Measurements from ENCODE around the gene SAMD13. TPM values are rescaled to one million over a fixed set of nuclear protein-coding genes. Genes with fewer than 3 reads are reported as not detected.

Gene SAMD13
- polyA plus RNA-seq, 6 donors from 2014 or later = 0.53 to 0.70 (median 0.55) TPM; not detected in 3

DNA sequence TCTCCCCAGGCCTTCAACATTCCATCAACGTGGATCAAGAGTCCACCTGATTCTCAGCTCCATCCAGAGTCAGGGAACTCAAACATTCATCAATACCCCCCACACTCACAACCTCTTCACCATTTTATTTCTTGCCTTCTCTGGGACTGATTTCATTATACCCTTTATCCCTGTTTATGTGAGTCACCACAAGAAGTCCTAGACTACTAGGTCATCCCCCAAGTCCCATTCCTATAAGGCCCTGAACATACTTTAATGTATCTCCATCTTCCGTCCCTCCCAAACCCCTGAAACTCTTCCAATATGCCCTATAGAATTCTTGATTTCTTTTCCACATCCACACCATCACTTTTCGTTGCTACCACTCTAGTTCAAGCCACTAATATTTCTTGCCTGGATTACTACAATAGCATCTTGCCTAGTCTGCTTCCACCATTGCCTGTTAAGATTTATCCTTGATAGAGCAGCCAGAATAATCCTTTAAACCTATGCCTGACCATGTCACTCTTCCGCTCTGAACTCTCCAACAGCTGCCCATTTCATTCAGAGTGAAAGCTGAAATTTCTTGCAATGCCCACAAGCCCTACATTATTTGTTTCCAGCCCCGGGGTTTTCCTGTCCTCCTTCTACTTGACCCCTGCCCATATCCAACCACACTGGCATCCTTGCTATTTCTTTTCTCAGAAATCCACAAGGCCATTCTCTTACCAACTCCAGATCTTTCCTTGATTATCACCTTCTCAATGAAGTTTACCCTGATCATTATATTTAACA lies 9.4 kb upstream of the SAMD13 start:
- Mint-ChIP-seq H3K27me3 (peaks cover 6 to 10% (median 9%) of the 10 kb centered on the region in 3 donors), H3K4me1 (no peaks in the 10 kb centered on the region), H3K27ac (peak overlapping the region in 1 of 6 donors; percentile 5), H3K36me3 (peaks cover 10 to 20% of the 10 kb centered on the region in 2 donors), H3K4me3 (no peak overlapping the region), H3K9me3 (peaks cover 6 to 25% (median 23%) of the 10 kb centered on the region in 7 donors)
- DNase-seq = no peak
- no peak for ATAC-seq (ENCODE audit: low read depth in 2 of 2)

DNA sequence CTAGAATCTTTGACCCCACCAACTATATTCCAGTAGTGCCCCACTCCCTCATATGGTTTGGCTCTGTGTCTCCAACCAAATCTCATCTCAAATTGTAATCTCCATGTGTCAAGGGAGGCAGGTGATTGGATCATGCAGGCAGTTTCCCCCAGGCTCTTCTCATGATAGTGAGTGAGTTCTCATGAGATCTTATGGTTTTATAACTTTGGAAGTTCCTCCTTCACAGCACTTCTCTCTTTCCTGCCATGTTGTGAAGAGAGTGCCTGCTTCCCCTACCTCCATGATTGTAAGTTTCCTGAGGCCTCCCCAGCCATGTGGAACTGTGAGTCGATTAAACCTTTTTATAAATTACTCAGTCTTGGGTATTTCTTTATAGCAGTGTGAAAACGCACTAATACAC lies 7.7 kb upstream of the SAMD13 start:
- Mint-ChIP-seq H3K4me1 (peaks cover 6 to 10% (median 8%) of the 10 kb centered on the region in 3 donors), H3K27me3 (peaks cover 6 to 10% (median 9%) of the 10 kb centered on the region in 3 donors), H3K4me3 (no peak overlapping the region), H3K27ac (peak overlapping the region in 1 of 6 donors; percentile 30), H3K36me3 (peaks cover 7 to 19% of the 10 kb centered on the region in 2 donors), H3K9me3 (peaks cover 5 to 11% (median 10%) of the 10 kb centered on the region in 7 donors)
- DNase-seq (no peak), ATAC-seq (ENCODE audit: low read depth in 2 of 2) (no peak)

DNA sequence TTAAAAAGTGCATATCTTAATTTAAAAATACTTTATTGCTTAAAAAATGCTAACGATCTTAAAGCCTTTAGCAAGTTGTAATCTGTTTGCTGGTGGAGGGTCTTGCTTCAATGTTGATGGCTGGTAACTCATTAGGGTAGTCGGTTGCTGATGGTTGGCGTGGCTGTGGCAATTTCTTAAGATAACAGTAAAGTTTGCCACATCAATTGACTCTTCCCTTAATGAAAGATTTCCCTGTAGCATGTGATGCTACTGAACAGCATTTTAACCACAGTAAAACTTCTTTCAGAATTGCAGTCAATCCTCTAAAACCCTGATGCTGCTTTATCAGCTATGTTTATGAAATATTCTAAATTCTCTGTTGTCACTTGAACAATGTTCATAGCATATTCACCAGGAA lies 6.8 kb upstream of the SAMD13 start:
- no peak for DNase-seq
- ATAC-seq (ENCODE audit: low read depth in 2 of 2) = no peak
- Mint-ChIP-seq H3K4me3 (no peak overlapping the region), H3K27ac (no peak overlapping the region), H3K27me3 (peaks cover 5 to 10% (median 6%) of the 10 kb centered on the region in 3 donors), H3K36me3 (peaks cover 0 to 10% of the 10 kb centered on the region in 2 donors), H3K9me3 (peaks cover 0 to 3% (median 2%) of the 10 kb centered on the region in 7 donors), H3K4me1 (peaks cover 12 to 19% (median 13%) of the 10 kb centered on the region in 3 donors)

DNA sequence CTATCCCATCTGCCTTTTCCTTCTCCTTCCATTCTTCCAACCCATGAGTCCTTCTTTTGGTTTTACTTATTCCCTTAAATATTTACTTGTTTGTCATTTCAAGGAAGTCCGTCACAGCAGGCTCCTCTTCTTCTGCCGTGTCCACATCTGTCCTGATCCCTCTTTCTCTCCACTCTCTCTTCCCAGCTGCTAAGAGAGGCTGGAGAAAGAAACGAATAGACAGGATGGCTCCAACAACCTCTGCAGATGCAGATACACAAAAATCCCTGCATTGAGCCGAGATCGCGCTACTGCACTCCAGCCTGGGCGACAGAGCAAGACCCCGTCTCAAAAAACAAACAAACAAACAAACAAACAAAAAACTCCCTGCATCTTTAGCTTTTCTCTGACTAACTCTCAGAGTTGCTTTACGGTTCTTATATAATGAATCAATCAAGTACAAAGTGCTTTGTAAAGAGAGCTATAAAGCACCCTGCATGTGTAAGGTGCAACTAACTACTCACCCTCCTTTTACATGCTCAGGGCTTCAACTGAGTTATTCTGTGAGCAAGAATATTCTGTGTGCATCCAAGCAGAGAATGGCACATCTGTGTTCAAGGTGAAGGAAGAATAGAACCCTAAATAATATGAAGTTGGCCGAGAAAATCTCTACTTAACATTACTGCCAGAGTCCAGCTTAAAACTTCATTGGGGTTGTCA lies 3.8 kb upstream of the SAMD13 start:
- peaks cover 21 to 27% (median 21%) of the 10 kb centered on the region in 3 donors for H3K4me1 Mint-ChIP-seq
- peaks cover 0 to 8% of the 10 kb centered on the region in 2 donors for H3K36me3 Mint-ChIP-seq
- H3K27ac Mint-ChIP-seq = peak overlapping the region in 4 of 6 donors; percentile 40 to 82 (median 46)
- peak overlapping the region; percentile 86 to 94 (median 90) for H3K4me3 Mint-ChIP-seq
- H3K27me3 Mint-ChIP-seq = peaks cover 0 to 5% (median 0%) of the 10 kb centered on the region in 3 donors
- DNase-seq (no peak), ATAC-seq (ENCODE audit: low read depth in 2 of 2) (no peak)
- peaks cover 0 to 1% (median 0%) of the 10 kb centered on the region in 7 donors for H3K9me3 Mint-ChIP-seq

DNA sequence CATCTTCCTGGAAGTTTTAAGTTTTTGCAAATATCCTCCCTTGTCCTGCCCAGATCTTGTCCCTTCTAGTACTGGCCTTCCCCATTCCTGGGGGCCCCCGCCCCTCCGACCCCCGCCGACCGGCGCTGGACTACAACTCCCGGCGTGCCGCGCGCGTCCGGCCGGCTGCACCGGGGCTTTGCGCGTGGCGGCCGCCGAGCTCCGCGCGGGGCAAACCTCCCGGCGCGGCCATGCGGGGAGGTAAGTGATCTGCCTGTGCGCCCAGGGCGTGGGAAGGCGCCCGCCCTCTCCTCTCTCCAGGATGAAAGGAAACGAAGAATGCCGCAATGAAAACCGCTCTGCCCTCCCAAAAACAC lies 3.2 kb upstream of the SAMD13 start:
- Mint-ChIP-seq H3K27me3 (peaks cover 0 to 5% (median 0%) of the 10 kb centered on the region in 3 donors), H3K4me1 (peaks cover 25 to 31% (median 27%) of the 10 kb centered on the region in 3 donors), H3K4me3 (peak overlapping the region; percentile 86 to 95 (median 92)), H3K36me3 (peaks cover 0 to 8% of the 10 kb centered on the region in 2 donors), H3K27ac (peak overlapping the region in 4 of 6 donors; percentile 40 to 82 (median 46)), H3K9me3 (peaks cover 0 to 1% (median 0%) of the 10 kb centered on the region in 7 donors)
- peak; percentile 85 to 86 for ATAC-seq (ENCODE audit: low read depth in 2 of 2)
- peak; percentile 49 for DNase-seq

DNA sequence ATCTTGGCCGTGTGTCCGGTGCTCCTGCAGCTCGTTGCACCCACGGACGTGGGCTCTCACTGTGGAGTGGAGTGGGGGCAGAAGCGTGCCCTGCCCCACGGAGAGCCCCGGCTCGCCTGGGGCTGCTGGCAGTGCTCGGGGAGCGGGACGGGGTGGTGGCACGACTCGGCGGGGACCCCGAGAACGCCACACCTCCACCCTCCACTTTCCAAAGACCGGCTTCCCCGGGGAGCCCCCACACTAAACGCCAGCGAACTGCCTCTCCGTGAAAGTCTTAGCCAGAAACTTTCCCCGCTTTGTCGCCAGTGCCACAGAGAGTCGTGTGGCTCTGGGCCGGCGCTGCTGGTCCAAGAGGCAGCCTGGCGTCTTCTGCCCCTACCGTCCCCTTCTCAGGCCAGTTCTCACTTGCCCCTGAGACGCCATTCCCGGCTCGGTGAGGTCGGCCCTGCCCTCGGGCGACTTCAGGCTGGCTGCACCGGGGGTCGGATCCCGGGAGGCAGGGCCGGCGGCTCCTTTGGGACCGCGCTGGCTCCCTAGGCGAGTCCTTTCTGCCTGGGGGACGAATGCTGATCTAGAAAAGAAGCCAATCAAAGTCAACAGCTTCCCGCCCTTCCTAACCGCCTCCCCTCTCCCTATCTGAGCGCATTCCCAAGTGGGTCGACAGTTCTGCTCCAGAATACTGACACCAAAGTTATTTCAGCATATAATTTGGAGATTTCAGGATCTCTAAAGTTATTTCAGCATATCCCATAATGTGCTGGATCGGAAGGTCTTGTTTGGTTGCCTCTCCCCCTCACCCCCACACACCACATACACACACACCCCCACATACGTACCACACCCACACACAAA lies 2.6 kb upstream of the SAMD13 start:
- H3K9me3 Mint-ChIP-seq = peaks cover 0 to 1% (median 0%) of the 10 kb centered on the region in 7 donors
- H3K4me1 Mint-ChIP-seq = peaks cover 27 to 34% (median 31%) of the 10 kb centered on the region in 3 donors
- DNase-seq (peak; percentile 23), ATAC-seq (ENCODE audit: low read depth in 2 of 2) (peak; percentile 54 to 55)
- peaks cover 0 to 8% of the 10 kb centered on the region in 2 donors for H3K36me3 Mint-ChIP-seq
- peak overlapping the region in 4 of 6 donors; percentile 53 to 95 (median 70) for H3K27ac Mint-ChIP-seq
- peaks cover 0 to 5% (median 0%) of the 10 kb centered on the region in 3 donors for H3K27me3 Mint-ChIP-seq
- H3K4me3 Mint-ChIP-seq = peak overlapping the region; percentile 86 to 95 (median 92)

DNA sequence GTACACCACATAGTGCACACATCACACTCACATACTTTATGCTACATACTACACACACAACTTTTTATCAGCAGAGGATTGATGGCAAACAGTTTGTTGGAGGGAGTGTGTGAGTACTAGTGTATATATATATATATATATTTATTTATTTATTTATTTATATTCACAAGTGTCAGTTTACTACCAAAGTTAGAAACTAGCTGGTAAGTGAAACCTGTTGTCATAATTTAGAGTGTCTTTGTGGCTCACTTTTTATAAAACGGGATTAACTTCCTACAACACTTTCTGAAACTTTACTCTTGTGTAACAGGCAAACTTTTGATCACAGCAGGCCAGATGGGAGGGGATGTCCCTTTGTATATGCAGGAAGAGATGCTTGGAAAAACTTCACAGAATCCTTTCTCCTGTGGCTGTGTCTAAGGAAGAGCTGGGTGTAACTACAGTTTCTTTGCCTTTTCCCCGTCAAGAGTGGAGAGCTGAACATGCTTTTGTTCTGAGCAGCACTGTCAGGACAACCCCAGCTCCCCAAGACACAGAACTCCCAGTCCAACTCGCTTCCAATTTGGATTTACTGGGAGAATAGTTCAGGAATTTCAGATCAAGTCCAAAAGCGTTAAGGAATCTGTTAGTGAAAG lies 1.9 kb upstream of the SAMD13 start:
- H3K36me3 Mint-ChIP-seq = peaks cover 0 to under 1% of the 10 kb centered on the region in 2 donors
- peaks cover 27 to 34% (median 31%) of the 10 kb centered on the region in 3 donors for H3K4me1 Mint-ChIP-seq
- no peaks in the 10 kb centered on the region for H3K27me3 Mint-ChIP-seq
- no peak for DNase-seq
- H3K4me3 Mint-ChIP-seq = peak overlapping the region; percentile 86 to 95 (median 92)
- H3K27ac Mint-ChIP-seq = peak overlapping the region in 2 of 6 donors; percentile 68 to 82
- H3K9me3 Mint-ChIP-seq = peaks cover 0 to 1% (median 0%) of the 10 kb centered on the region in 7 donors
- no peak for ATAC-seq (ENCODE audit: low read depth in 2 of 2)

DNA sequence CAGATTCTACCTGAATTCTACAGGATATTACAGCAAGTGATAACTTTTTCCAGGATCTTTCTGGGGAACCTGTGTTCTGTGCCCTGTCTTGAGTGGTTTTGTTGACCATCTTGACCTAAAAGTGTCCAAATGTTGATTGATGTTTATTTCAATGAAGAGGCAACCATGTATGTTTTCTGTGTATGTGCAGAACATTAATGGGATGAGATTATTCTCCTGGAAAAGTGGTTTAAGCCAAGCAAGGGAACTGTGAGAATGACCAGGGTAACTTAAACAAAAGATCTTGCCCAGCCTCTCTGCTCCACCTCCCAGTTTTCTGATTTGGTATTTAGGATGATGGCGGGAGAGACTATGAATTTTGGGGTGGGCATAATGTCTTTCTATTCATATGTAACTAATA lies 1.0 kb upstream of the SAMD13 start:
- Mint-ChIP-seq H3K36me3 (no peaks in the 10 kb centered on the region), H3K4me3 (peak overlapping the region in 2 of 8 donors; percentile 37 to 86), H3K4me1 (peaks cover 27 to 34% (median 31%) of the 10 kb centered on the region in 3 donors), H3K27ac (no peak overlapping the region), H3K27me3 (no peaks in the 10 kb centered on the region), H3K9me3 (no peaks in the 10 kb centered on the region)
- DNase-seq (no peak), ATAC-seq (ENCODE audit: low read depth in 2 of 2) (no peak)

DNA sequence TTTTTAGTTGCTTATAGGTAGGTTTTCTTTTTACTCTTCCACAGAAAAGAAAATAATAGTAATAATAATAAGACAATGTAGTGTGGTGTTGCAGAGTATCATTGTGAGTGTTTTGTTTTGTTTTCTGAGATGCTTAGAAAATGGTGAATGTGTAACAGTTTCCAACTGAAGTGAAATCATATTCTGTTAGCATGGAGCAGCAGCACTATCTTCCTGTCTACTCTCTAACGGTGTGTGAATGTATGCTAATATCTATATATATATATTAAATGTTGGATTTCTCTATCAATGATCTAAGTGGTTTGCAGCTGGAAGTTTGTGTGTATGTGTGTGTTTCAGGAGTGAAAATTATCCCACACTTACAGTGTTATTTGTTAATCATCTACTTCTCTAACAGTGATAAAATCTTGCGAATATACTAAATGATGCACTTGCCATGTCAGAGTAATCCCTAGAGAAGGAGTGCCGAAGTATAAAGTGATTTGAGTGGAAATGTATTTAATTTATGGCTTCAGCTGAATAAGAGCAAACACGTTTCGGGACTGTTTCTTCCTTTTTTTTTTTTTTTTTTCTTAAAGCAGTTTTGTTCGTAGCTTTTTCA lies 377 bp downstream of the SAMD13 start:
- H3K36me3 Mint-ChIP-seq = no peaks in the 10 kb centered on the region
- ATAC-seq (ENCODE audit: low read depth in 2 of 2) = no peak
- peaks cover 27 to 34% (median 31%) of the 10 kb centered on the region in 3 donors for H3K4me1 Mint-ChIP-seq
- DNase-seq = no peak
- H3K27ac Mint-ChIP-seq = peak overlapping the region in 1 of 6 donors; percentile 12
- peaks cover 0 to 3% (median 1%) of the 10 kb centered on the region in 7 donors for H3K9me3 Mint-ChIP-seq
- H3K27me3 Mint-ChIP-seq = no peaks in the 10 kb centered on the region
- H3K4me3 Mint-ChIP-seq = peak overlapping the region; percentile 69 to 90 (median 83)

DNA sequence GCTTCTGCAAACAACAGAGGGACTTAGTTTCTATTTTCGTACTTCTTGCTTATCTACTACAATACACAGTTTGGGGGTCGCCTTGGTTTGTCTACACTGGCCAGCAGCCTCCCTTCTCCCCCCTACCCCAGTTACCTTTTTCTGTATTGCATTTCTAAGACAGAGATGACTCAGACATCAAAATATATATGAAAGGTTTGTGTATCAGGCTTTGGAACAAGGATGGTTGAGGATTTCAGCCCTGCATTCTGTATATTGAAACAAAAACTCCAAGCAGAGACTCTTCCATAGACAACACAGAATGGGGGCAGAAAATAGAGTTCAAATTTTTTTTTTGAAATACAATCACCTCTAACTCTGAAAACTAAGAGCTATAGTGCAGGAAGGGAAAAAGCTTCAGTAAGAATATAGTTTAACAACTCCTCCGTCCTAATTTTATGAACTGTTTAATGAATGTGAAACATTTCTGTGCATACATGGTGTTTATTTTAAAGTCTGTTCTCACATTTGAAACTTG lies 1.9 kb downstream of the SAMD13 start:
- Mint-ChIP-seq H3K27ac (peak overlapping the region; percentile 16 to 86 (median 44)), H3K4me3 (peak overlapping the region; percentile 69 to 90 (median 83)), H3K27me3 (no peaks in the 10 kb centered on the region), H3K36me3 (peaks cover 8 to 11% of the 10 kb centered on the region in 2 donors), H3K4me1 (peaks cover 23 to 26% (median 24%) of the 10 kb centered on the region in 3 donors), H3K9me3 (peaks cover 3 to 14% (median 10%) of the 10 kb centered on the region in 7 donors)
- ATAC-seq (ENCODE audit: low read depth in 2 of 2) (no peak), DNase-seq (no peak)

DNA sequence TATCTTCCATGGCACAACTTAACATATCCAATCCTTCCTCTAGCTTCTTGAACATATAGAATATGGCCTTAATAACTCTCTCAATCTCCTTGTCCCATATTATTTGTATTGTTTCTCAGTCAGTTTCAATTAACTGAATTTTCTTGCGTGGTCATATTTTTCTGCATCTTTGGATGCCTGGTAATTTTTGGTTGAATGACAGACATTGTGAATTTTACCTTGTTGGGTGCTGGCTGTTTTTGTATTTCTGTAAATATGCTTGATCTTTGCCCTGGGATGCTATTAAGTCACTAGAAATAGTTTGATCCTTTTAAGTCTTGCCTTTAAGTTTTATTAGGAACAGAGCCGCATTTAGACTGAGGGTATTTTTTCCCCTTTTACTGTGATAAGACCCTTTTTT lies 5.9 kb downstream of the SAMD13 start:
- peaks cover 8 to 11% of the 10 kb centered on the region in 2 donors for H3K36me3 Mint-ChIP-seq
- no peaks in the 10 kb centered on the region for H3K27me3 Mint-ChIP-seq
- ATAC-seq (ENCODE audit: low read depth in 2 of 2) = no peak
- H3K9me3 Mint-ChIP-seq = peaks cover 3 to 14% (median 10%) of the 10 kb centered on the region in 7 donors
- no peak overlapping the region for H3K4me3 Mint-ChIP-seq
- no peak for DNase-seq
- H3K27ac Mint-ChIP-seq = no peak overlapping the region
- H3K4me1 Mint-ChIP-seq = peaks cover 9 to 13% (median 10%) of the 10 kb centered on the region in 3 donors

DNA sequence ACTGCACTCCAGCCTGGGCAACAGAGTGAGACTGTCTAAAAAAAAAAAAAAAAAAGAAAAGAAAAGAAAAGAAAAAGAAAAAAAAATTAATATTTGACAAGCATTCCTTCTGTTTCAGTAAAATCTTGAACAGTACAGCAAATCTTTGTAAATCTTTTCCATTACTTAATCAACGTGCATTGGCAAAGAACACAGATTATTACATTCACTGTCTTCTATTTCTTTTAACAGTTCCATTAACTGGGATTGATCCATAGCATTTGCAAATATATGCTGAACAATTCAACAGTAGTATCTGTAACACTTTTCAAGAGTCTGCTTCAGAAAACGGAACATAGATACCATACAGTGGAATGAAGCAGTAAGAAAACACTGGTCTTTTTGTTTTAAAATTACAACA lies 9.8 kb downstream of the SAMD13 start:
- H3K9me3 Mint-ChIP-seq = peaks cover 4 to 16% (median 11%) of the 10 kb centered on the region in 7 donors
- H3K36me3 Mint-ChIP-seq = peaks cover 8 to 11% of the 10 kb centered on the region in 2 donors
- no peak overlapping the region for H3K4me3 Mint-ChIP-seq
- no peak overlapping the region for H3K27ac Mint-ChIP-seq
- no peaks in the 10 kb centered on the region for H3K4me1 Mint-ChIP-seq
- DNase-seq (no peak), ATAC-seq (ENCODE audit: low read depth in 2 of 2) (no peak)
- H3K27me3 Mint-ChIP-seq = peaks cover 4 to 8% (median 5%) of the 10 kb centered on the region in 3 donors

Measured in naive B cell (primary cell).